Activated T-helper 1 cell treated with anti-CD3 and anti-CD28 coated beads, Interleukin-2, amount 50 U/mL, for 16 hours (primary cell): ENCODE measurements around the gene GPR15LG.

ENCODE experiments used
- DNase-seq, 2 donors: peaks; one replicate each; pipeline ENCODE4 v3.0.0-alpha.2; 2020; ENCODE audit warnings: low read depth in 1 of 2, low spot score in 1 of 2

GPR15LG gene

GRCh38 chr10:84214046-84214572 is 40.5 kb downstream of the GPR15LG start:
- no peak for DNase-seq

- DNase-seq: no peak
Measured at GRCh38 chr10:84214612-84215235, 41.1 kb downstream of the GPR15LG start.

GRCh38 chr10:84216834-84217233 is 43.2 kb downstream of the GPR15LG start:
- DNase-seq: no peak

GRCh38 chr10:84217746-84218145 is 44.1 kb downstream of the GPR15LG start:
- DNase-seq: no peak

- no peak for DNase-seq
Measured at GRCh38 chr10:84221916-84222315, 48.3 kb downstream of the GPR15LG start.

GRCh38 chr10:84224411-84225028 is 50.9 kb downstream of the GPR15LG start:
- DNase-seq: no peak

- DNase-seq: no peak
Measured at GRCh38 chr10:84225427-84226173, 52.0 kb downstream of the GPR15LG start, which contains the start of gene LRIT2. LRIT2 (minus strand) TSS chr10:84225544; CDS start chr10:84225520, 24 bp downstream.

GRCh38 chr10:84226616-84227015 is 53.0 kb downstream of the GPR15LG start:
- DNase-seq: no peak

GRCh38 chr10:84227810-84228209 is 54.2 kb downstream of the GPR15LG start:
- no peak for DNase-seq

- no peak for DNase-seq
Measured at GRCh38 chr10:84230359-84230758, 56.8 kb downstream of the GPR15LG start.

- DNase-seq: no peak
Measured at GRCh38 chr10:84232376-84232775, 58.8 kb downstream of the GPR15LG start.

- no peak for DNase-seq
Measured at GRCh38 chr10:84233940-84234339, 60.3 kb downstream of the GPR15LG start.

- no peak for DNase-seq
Measured at GRCh38 chr10:84234479-84234878, 60.9 kb downstream of the GPR15LG start.
